ENCODE results near the gene USP9Y.

GRCh38 chrY:12793999-12794398 is 93.0 kb downstream of the USP9Y start:
- TF ChIP-seq, protein P1, sequence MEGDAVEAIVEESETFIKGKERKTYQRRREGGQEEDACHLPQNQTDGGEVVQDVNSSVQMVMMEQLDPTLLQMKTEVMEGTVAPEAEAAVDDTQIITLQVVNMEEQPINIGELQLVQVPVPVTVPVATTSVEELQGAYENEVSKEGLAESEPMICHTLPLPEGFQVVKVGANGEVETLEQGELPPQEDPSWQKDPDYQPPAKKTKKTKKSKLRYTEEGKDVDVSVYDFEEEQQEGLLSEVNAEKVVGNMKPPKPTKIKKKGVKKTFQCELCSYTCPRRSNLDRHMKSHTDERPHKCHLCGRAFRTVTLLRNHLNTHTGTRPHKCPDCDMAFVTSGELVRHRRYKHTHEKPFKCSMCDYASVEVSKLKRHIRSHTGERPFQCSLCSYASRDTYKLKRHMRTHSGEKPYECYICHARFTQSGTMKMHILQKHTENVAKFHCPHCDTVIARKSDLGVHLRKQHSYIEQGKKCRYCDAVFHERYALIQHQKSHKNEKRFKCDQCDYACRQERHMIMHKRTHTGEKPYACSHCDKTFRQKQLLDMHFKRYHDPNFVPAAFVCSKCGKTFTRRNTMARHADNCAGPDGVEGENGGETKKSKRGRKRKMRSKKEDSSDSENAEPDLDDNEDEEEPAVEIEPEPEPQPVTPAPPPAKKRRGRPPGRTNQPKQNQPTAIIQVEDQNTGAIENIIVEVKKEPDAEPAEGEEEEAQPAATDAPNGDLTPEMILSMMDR (IDR thresholded peaks at IDR 0.05), result no peak
- TF ChIP-seq EZH2 (IDR thresholded peaks at IDR 0.05) (no peak), EZH2phosphoT487 (IDR thresholded peaks at IDR 0.05) (no peak)
